Smooth muscle cell (in vitro differentiated cells): ENCODE results near the gene NFIC. TPM values are rescaled to one million over a fixed set of nuclear protein-coding genes. Genes with fewer than 3 reads are reported as not detected.

Experiments
- DNase-seq: peaks from one replicate; lab custom pipeline; 2025; ENCODE audit not compliant: unreplicated experiment; lab: John Stamatoyannopoulos, UW
- H2AFZ ChIP-seq: fragments of 200-600 bp; sonication (generic); 2 replicates; pipeline ENCODE4 v1.6.0; 2016; ENCODE audit warnings: antibody characterized with exemption, low read depth, mild to moderate bottlenecking
- H3F3A ChIP-seq: fragments of 200-600 bp; sonication (generic); 2 replicates; pipeline ENCODE4 v1.6.0; 2017; ENCODE audit warnings: antibody characterized with exemption, low read depth
- H3K27ac ChIP-seq: fragments of 200-600 bp; sonication (generic); 2 replicates; pipeline ENCODE4 v1.5.1; 2016; ENCODE audit warnings: low read depth, mild to moderate bottlenecking
- H3K27me3 ChIP-seq: fragments of 200-600 bp; sonication (generic); 2 replicates; pipeline ENCODE4 v1.6.1; 2016; ENCODE audit warnings: low read depth, mild to moderate bottlenecking
- H3K36me3 ChIP-seq: fragments of 200-600 bp; sonication (generic); 2 replicates; pipeline ENCODE4 v1.5.1; 2016; ENCODE audit warnings: low read depth
- H3K4me1 ChIP-seq: fragments of 200-600 bp; sonication (generic); 2 replicates; pipeline ENCODE4 v1.5.1; 2016; ENCODE audit warnings: low read depth
- H3K4me2 ChIP-seq: fragments of 200-600 bp; sonication (generic); 2 replicates; pipeline ENCODE4 v1.6.0; 2016; ENCODE audit warnings: mild to moderate bottlenecking
- H3K4me3 ChIP-seq: fragments of 200-600 bp; sonication (generic); 2 replicates; pipeline ENCODE4 v1.5.1; 2016; ENCODE audit warnings: mild to moderate bottlenecking
- H3K79me2 ChIP-seq: fragments of 200-600 bp; sonication (generic); 2 replicates; pipeline ENCODE4 v1.6.0; 2016; ENCODE audit warnings: low read depth, mild to moderate bottlenecking
- H3K9ac ChIP-seq: fragments of 200-600 bp; sonication (generic); 2 replicates; pipeline ENCODE4 v1.6.0; 2016; ENCODE audit warnings: low read depth
- H3K9me3 ChIP-seq: fragments of 200-600 bp; sonication (generic); replicated peaks from 2 replicates; pipeline ENCODE4 v1.5.1; 2016; ENCODE audit warnings: low read depth
- H4K20me1 ChIP-seq: fragments of 200-600 bp; sonication (generic); 2 replicates; pipeline ENCODE4 v1.6.0; 2016; ENCODE audit warnings: low read depth
- CTCF ChIP-seq: fragments of 200-600 bp; sonication (generic); IDR thresholded peaks from 2 replicates; pipeline ENCODE4 v1.5.1; 2017; ENCODE audit warnings: borderline replicate concordance, mild to moderate bottlenecking, antibody characterized with exemption; ENCODE audit not compliant: insufficient read depth, poor library complexity, severe bottlenecking
- WGBS: methylation state at CpG from one replicate; pipeline ENCODE4 v1.1.7; 2016; ENCODE audit warnings: low lambda C conversion rate; 5-methylcytosine and 5-hydroxymethylcytosine counted together
- polyA plus RNA-seq: library from polyadenylated mRNA; unstranded; fragments of >200 nt; fragmentation: Nextera tagmentation; extraction: Ambion mirVana; gene quantifications from 2 replicates; pipeline ENCODE4 v1.2.1, GENCODE V29; 2016
- total RNA-seq: library from RNA; depleted of rRNA; stranded (reverse); fragments of >200 nt; gene quantifications from 2 replicates; pipeline ENCODE4 v1.2.3, GENCODE V29; 2014

Gene NFIC
- total and polyA plus RNA-seq, 2 experiments from 2014 or later = 7.9 to 33.2 TPM

DNA sequence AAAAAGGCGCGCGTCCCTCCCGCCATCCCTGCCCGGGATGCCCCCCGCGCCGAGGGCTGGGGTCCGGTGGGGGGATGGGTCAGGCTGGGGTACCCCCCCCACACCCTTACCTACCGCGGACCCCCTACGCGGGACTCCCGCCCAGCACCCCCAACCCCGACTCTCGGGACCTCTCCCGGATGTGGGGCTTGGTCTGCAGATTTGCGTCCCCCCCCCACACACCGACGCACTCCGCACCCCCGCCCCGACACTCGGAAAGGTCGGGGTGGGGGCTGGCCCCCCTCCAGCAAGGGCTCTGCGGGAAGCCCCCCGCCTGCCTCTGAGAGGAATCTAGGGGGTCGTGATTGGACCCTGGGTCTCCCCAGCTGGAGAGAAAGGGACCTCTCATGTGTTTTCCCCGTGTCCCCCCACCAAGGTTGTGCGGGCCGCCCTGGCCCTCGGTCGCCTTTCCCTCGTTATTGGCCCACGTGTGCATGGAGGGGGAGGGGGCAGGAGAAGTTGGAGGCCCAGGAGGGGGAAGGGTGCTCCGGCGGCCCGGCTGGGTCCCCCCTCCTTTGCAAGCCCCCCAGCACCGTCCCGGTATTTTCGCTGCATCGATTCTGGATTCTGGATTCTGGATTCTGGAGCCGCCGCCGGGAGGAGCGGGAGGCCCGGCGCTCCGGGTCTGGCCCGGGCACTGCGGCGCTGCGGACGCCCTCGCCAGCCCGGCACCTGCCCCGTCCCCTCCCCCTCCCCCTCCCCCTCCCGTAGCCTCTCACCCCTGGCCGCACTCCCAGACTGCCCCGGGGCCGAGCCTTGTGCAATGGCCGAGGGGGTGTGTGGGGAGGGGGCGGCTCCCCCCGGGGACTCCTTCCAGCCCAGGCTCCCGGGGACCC is 607 bp downstream of the NFIC start:
- Histone ChIP-seq H3K27ac (no peak overlapping the region), H3K9ac (peak overlapping the region; percentile 64), H4K20me1 (peaks cover 53% of the 10 kb centered on the region), H3K79me2 (peaks cover 9% of the 10 kb centered on the region), H3K27me3 (peaks cover 42% of the 10 kb centered on the region), H2AFZ (no peak overlapping the region), H3K9me3 (no peaks in the 10 kb centered on the region), H3K4me3 (peak overlapping the region; percentile 75), H3F3A (peaks cover 17% of the 10 kb centered on the region), H3K4me2 (peak overlapping the region; percentile 98), H3K36me3 (no peaks in the 10 kb centered on the region), H3K4me1 (peaks cover 15% of the 10 kb centered on the region)
- no peak for TF ChIP-seq CTCF
- no peak for DNase-seq
- WGBS = 4% methylated on average over 28 of the region's 65 CpGs

DNA sequence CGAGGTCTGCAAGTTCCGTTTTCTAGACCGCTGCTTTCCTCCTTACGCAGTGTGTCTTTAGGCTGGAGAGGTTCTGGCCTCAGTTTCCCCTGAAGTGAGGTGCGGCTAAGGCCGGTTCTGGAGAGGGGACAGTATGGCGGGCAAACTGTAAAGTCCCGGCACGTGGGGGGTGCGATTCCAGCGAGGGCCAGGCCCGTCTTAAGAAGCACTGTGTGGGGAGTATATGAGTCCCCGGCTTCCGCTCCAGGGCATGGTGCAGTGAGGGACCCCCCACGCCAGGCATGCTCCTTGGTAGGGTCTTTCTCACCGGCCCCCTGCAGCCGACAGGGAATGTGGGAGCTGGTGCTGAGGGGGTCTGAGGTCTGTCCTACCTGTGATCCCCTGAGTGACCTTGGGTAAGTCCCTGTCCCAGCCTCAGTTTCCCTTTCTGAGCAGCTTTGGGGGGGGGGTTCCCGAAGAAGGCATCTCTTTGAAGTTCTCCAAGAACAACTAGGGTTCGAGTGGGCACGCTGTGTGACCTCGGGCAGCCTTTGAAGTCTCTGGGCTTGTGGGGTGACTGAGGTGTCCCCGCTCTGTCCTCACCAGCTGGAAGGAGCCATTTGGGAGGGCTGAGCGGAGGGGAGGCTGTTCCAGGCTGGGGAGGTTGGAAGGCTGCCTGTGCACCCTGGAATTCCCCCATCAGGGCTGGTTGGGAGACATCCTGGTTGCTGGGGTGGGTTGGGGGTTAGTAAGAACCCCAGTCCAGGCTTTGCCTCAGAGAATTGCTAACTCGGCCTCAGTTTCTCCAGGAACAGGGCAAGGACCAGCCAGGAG is 1.5 kb downstream of the NFIC start:
- Histone ChIP-seq H2AFZ (no peak overlapping the region), H4K20me1 (peaks cover 54% of the 10 kb centered on the region)

DNA sequence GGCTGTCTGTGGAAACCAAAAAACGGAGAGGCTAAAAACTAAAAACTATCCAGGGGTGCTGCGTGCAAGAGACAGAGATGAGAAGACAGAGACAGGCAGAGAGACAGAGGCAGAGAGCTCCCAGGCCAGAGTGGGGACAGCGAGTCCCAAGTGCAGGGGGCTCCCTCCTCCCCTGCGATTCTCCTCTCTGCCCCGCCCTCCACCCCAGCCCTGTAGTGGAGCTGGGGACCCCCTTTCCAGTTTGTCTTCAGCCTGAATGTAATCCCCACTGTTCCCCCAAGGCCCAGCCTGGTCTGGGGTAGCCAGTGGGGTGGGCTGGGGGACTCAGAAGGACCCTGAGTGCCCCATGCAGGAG is 2.0 kb downstream of the NFIC start:
- 50% methylated on average over 2 of the region's 5 CpGs for WGBS
- no peak overlapping the region for H3K27ac ChIP-seq
- TF ChIP-seq CTCF = no peak
- peaks cover 33% of the 10 kb centered on the region for H3K27me3 ChIP-seq
- peak overlapping the region; percentile 82 for H3K4me2 ChIP-seq
- no peak overlapping the region for H2AFZ ChIP-seq
- peaks cover 9% of the 10 kb centered on the region for H3K79me2 ChIP-seq
- H3K4me3 ChIP-seq = no peak overlapping the region
- no peaks in the 10 kb centered on the region for H3K9me3 ChIP-seq
- H3K36me3 ChIP-seq = no peaks in the 10 kb centered on the region
- H3F3A ChIP-seq = peaks cover 15% of the 10 kb centered on the region
- peaks cover 15% of the 10 kb centered on the region for H3K4me1 ChIP-seq
- H4K20me1 ChIP-seq = peaks cover 58% of the 10 kb centered on the region
- DNase-seq = no peak
- H3K9ac ChIP-seq = no peak overlapping the region

More for the DNA sequence above, 1.5 kb downstream of the NFIC start:
- Histone ChIP-seq H3K36me3 (no peaks in the 10 kb centered on the region), H3K4me1 (peaks cover 15% of the 10 kb centered on the region), H3K4me2 (peak overlapping the region; percentile 98), H3K27me3 (peaks cover 36% of the 10 kb centered on the region), H3K27ac (no peak overlapping the region), H3K79me2 (peaks cover 9% of the 10 kb centered on the region), H3K9ac (no peak overlapping the region), H3F3A (peaks cover 17% of the 10 kb centered on the region), H3K4me3 (peak overlapping the region; percentile 75), H3K9me3 (no peaks in the 10 kb centered on the region)
- WGBS = 32% methylated on average over 23 of the region's 24 CpGs
- DNase-seq = no peak
- TF ChIP-seq CTCF = no peak
